Measurements from ENCODE around the gene GRK1. TPM values are rescaled to one million over a fixed set of nuclear protein-coding genes. Genes with fewer than 3 reads are reported as not detected.

GRK1 gene
- total and polyA plus RNA-seq, 2 of the 4 experiments (the other 2 are of a cell fraction): not detected

DNA sequence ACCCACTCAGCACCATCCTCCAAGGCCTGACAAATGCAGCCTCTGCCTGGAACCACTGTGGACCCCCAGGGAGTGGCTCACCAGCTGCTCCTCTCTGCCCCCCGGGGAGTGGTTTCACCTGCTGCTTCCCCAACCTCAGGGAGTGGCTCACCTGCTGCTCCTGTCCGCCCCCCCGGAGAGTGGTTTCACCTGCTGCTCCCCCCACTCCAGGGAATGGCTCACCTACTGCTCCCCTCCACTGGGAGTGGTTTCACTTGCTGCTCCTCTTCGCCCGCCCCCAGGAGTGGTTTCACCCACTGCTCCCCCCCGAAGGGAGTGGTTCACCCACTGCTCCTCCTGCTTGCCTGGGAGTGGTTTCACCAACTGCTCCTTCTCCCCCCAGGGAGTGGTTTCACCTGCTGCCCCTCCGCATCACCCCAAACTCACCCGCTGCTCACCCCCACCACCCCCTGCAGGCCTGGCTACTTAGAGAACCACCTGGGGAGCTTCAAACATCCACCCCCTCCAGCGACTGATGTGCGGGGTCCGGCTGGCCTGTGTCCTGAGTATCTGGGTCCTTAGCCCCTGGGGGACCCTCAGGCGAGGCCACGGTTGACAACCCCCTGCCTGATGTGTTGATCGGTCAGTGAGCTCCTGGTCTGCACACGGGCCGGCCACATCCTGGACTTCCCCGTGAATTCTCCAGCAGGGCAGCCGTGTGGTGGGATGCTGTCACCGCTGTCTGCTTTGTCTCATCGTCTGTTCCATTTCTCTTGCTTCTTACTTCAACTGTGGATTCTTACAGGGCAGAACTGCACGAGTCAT is 77.4 kb downstream of the GRK1 start:
- Histone ChIP-seq H3K18ac (ENCODE audit: low read depth, low read length) (no peak overlapping the region), H2AK9ac (replicated peaks; ENCODE audit: low read depth, low read length, poor library complexity) (no peak overlapping the region), H2BK120ac (ENCODE audit: low read depth, low read length) (no peak overlapping the region), H2BK5ac (ENCODE audit: low read depth, low read length, poor library complexity, severe bottlenecking) (no peak overlapping the region), H3K4me1 (ENCODE audit: control insufficient read depth, insufficient read depth, low read length) (peaks cover 4% of the 10 kb centered on the region; the same call in 1 of the 2 replicates), H2BK15ac (ENCODE audit: low read depth, low read length) (no peak overlapping the region), H2AK5ac (ENCODE audit: low read depth, low read length) (no peak overlapping the region), H3K36me3 (ENCODE audit: control insufficient read depth, insufficient read depth, low read length) (no peaks in the 10 kb centered on the region), H3K9me1 (ENCODE audit: insufficient read depth, low read length) (no peaks in the 10 kb centered on the region), H3K23ac (ENCODE audit: low read depth, low read length) (no peak overlapping the region), H3K27me3 (ENCODE audit: control insufficient read depth, insufficient read depth, low read length) (peaks cover 17% of the 10 kb centered on the region), H3K9ac (ENCODE audit: low read depth, low read length) (no peak overlapping the region), H3K4ac (ENCODE audit: low read depth, low read length) (no peak overlapping the region), H3K9me3 (ENCODE audit: control insufficient read depth, insufficient read depth, low read length) (no peaks in the 10 kb centered on the region), H3K27ac (ENCODE audit: insufficient read depth, low read length) (no peak overlapping the region), H2AFZ (replicated peaks; ENCODE audit: low read length, poor library complexity) (no peak overlapping the region), H3K79me1 (ENCODE audit: low read depth in 1 of 2, low read length in 2 of 2) (no peaks in the 10 kb centered on the region), H4K5ac (ENCODE audit: low read depth, low read length) (no peak overlapping the region), H4K20me1 (ENCODE audit: insufficient read depth, low read length) (no peaks in the 10 kb centered on the region), H3K14ac (replicated peaks; ENCODE audit: low read depth, low read length) (no peak overlapping the region), H4K8ac (ENCODE audit: low read depth in 2 of 2, low read length in 2 of 2) (no peak overlapping the region), H3K56ac (ENCODE audit: extremely low read depth, insufficient read depth, low read length) (no peak overlapping the region), H3K4me3 (ENCODE audit: insufficient read depth, low read depth, low read length) (no peak overlapping the region), H2BK20ac (ENCODE audit: low read depth, low read length) (no peak overlapping the region), H3K4me2 (ENCODE audit: low read depth, low read length) (no peak overlapping the region), H4K91ac (ENCODE audit: insufficient read depth, low read depth, low read length) (no peak overlapping the region)
- POLR2A ChIA-PET (ENCODE audit: unreplicated experiment): no interaction called here
- in situ Hi-C loops (cut with MboI; ENCODE audit: low sequenced_read_pairs): no loop called here
- CTCF ChIA-PET: no interaction called here
- TF ChIP-seq, protein P1, sequence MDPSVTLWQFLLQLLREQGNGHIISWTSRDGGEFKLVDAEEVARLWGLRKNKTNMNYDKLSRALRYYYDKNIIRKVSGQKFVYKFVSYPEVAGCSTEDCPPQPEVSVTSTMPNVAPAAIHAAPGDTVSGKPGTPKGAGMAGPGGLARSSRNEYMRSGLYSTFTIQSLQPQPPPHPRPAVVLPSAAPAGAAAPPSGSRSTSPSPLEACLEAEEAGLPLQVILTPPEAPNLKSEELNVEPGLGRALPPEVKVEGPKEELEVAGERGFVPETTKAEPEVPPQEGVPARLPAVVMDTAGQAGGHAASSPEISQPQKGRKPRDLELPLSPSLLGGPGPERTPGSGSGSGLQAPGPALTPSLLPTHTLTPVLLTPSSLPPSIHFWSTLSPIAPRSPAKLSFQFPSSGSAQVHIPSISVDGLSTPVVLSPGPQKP (IDR thresholded peaks at IDR 0.05; ENCODE audit: borderline replicate concordance, low read depth, low read length): no peak
- TF ChIP-seq CEBPB (IDR thresholded peaks at IDR 0.05; ENCODE audit: low read depth, low read length) (no peak), SMC3 (IDR thresholded peaks at IDR 0.05; ENCODE audit: low read depth, low read length) (no peak), RAD21 (IDR thresholded peaks at IDR 0.05; ENCODE audit: low read length) (no peak), POLR2A (IDR thresholded peaks at IDR 0.05; ENCODE audit: low read depth, low read length) (no peak), NFE2L2 (IDR thresholded peaks at IDR 0.05; ENCODE audit: low read depth, low read length) (no peak), BHLHE40 (IDR thresholded peaks at IDR 0.05; ENCODE audit: low read depth, low read length) (no peak), MAZ (IDR thresholded peaks at IDR 0.05; ENCODE audit: borderline replicate concordance, low read depth, low read length) (no peak), FOS (IDR thresholded peaks at IDR 0.05; ENCODE audit: low read depth, low read length) (no peak), MXI1 (IDR thresholded peaks at IDR 0.05; ENCODE audit: borderline replicate concordance, low read depth, low read length) (no peak), CHD1 (IDR thresholded peaks at IDR 0.05; ENCODE audit: low read depth, low read length) (no peak), RCOR1 (IDR thresholded peaks at IDR 0.05; ENCODE audit: insufficient replicate concordance, low read length) (no peak), RFX5 (IDR thresholded peaks at IDR 0.05; ENCODE audit: low read depth, low read length) (no peak)
- TF ChIP-seq, protein P2, sequence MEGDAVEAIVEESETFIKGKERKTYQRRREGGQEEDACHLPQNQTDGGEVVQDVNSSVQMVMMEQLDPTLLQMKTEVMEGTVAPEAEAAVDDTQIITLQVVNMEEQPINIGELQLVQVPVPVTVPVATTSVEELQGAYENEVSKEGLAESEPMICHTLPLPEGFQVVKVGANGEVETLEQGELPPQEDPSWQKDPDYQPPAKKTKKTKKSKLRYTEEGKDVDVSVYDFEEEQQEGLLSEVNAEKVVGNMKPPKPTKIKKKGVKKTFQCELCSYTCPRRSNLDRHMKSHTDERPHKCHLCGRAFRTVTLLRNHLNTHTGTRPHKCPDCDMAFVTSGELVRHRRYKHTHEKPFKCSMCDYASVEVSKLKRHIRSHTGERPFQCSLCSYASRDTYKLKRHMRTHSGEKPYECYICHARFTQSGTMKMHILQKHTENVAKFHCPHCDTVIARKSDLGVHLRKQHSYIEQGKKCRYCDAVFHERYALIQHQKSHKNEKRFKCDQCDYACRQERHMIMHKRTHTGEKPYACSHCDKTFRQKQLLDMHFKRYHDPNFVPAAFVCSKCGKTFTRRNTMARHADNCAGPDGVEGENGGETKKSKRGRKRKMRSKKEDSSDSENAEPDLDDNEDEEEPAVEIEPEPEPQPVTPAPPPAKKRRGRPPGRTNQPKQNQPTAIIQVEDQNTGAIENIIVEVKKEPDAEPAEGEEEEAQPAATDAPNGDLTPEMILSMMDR (conservative IDR thresholded peaks at IDR 0.05; ENCODE audit: low read depth, low read length): no peak
- TF ChIP-seq, protein P3, sequence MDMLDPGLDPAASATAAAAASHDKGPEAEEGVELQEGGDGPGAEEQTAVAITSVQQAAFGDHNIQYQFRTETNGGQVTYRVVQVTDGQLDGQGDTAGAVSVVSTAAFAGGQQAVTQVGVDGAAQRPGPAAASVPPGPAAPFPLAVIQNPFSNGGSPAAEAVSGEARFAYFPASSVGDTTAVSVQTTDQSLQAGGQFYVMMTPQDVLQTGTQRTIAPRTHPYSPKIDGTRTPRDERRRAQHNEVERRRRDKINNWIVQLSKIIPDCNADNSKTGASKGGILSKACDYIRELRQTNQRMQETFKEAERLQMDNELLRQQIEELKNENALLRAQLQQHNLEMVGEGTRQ (IDR thresholded peaks at IDR 0.05; ENCODE audit: low read depth, low read length): no peak
- 86% methylated on average over 7 of the region's 21 CpGs; no CpG with 5 or more reads in 1 of the 2 experiments for WGBS, 2 experiments (ENCODE audit: extremely low coverage in 2 of 2, insufficient read length in 1 of 2)
- intact Hi-C loops (cut with micrococcal nuclease): no loop called here
- dilution Hi-C loops (cut with HindIII; ENCODE audit: low sequenced_read_pairs, unreplicated experiment): no loop called here
- DNase-seq (no peak), ATAC-seq (ENCODE audit: low read depth) (no peak)
- BruUV-seq (replicated peaks): no TSS peak

Data from IMR-90 (cell line).